ENCODE results near the gene AP1S1.
"Not testable (repeated sequence)": the region's sequence is repeated elsewhere in the genome, so short reads cannot be mapped to it uniquely, and the experiment has no call there.

Gene AP1S1

GRCh38 chr7:101200504-101200861 lies 46.2 kb downstream of the AP1S1 start:
- TF ChIP-seq CTCF (IDR thresholded peaks at IDR 0.05; ENCODE audit: low read depth, low read length, missing control alignments): no peak
- no peak for DNase-seq (ENCODE audit: extremely low read depth, low read depth)
- H3K4me3 ChIP-seq (replicated peaks; ENCODE audit: low read depth, low read length): no peak overlapping the region

- no peak for TF ChIP-seq CTCF (IDR thresholded peaks at IDR 0.05; ENCODE audit: low read depth, low read length, missing control alignments)
- H3K4me3 ChIP-seq (replicated peaks; ENCODE audit: low read depth, low read length): no peak within 1 kb of the TSS
- DNase-seq (ENCODE audit: extremely low read depth, low read depth): no peak
Observed at GRCh38 chr7:101200862-101201599, 46.8 kb downstream of the AP1S1 start, which contains the start of gene MOGAT3. MOGAT3 (minus strand) TSS chr7:101201036; CDS start chr7:101200854, 182 bp downstream.

- no peak overlapping the region for H3K4me3 ChIP-seq (replicated peaks; ENCODE audit: low read depth, low read length)
- no peak for TF ChIP-seq CTCF (IDR thresholded peaks at IDR 0.05; ENCODE audit: low read depth, low read length, missing control alignments)
- no peak for DNase-seq (ENCODE audit: extremely low read depth, low read depth)
Observed at GRCh38 chr7:101201695-101202602, 47.7 kb downstream of the AP1S1 start.

GRCh38 chr7:101202603-101202918 lies 48.3 kb downstream of the AP1S1 start:
- TF ChIP-seq CTCF (IDR thresholded peaks at IDR 0.05; ENCODE audit: low read depth, low read length, missing control alignments): no peak
- no peak for DNase-seq (ENCODE audit: extremely low read depth, low read depth)
- H3K4me3 ChIP-seq (replicated peaks; ENCODE audit: low read depth, low read length): no peak overlapping the region

- H3K4me3 ChIP-seq (replicated peaks; ENCODE audit: low read depth, low read length); DNase-seq (ENCODE audit: extremely low read depth, low read depth): not testable (repeated sequence)
Observed at GRCh38 chr7:101203740-101204738, 49.8 kb downstream of the AP1S1 start.

- TF ChIP-seq CTCF (IDR thresholded peaks at IDR 0.05; ENCODE audit: low read depth, low read length, missing control alignments): no peak
- no peak for DNase-seq (ENCODE audit: extremely low read depth, low read depth)
- no peak overlapping the region for H3K4me3 ChIP-seq (replicated peaks; ENCODE audit: low read depth, low read length)
Observed at GRCh38 chr7:101205901-101206664, 51.8 kb downstream of the AP1S1 start.
